GM12878 (cell line): ENCODE data around the gene LPGAT1. TPM values are rescaled to one million over a fixed set of nuclear protein-coding genes. Genes with fewer than 3 reads are reported as not detected.

Experiments used
- ATAC-seq: fragments of 200-7000 bp; cut with Tn5 transposase; 3 replicates; pipeline ENCODE4 v1.9.1; 2020; ENCODE audit warnings: mild to moderate bottlenecking, moderate library complexity
- BruUV-seq: library from RNA; stranded (reverse); fragments of 400-500 nt; replicated peaks from 2 replicates; lab custom pipeline; 2021; lab: Mats Ljungman, UMichigan
- CTCF ChIA-PET: fragments of 300-600 bp; sonication (Branson Sonifier 250); formaldehyde crosslinking; extraction: SDS; loops from one replicate; lab custom pipeline; 2021; ENCODE audit warnings: inconsistent platforms; lab: Yijun Ruan, JAX
- POLR2A ChIA-PET: fragments of 350-600 bp; formaldehyde crosslinking; extraction: SDS; loops from one replicate; lab custom pipeline; 2021; ENCODE audit warnings: inconsistent platforms; lab: Charles Lee
- RAD21 ChIA-PET: fragments of 300-600 bp; sonication (Branson Sonifier 250); formaldehyde crosslinking; loops from one replicate; lab custom pipeline; 2023; ENCODE audit warnings: antibody characterized with exemption; ENCODE audit not compliant: unreplicated experiment; lab: Charles Lee
- SMC1A ChIA-PET: fragments of 300-600 bp; sonication (Branson Sonifier 250); formaldehyde crosslinking; loops from one replicate; lab custom pipeline; 2023; ENCODE audit not compliant: unreplicated experiment, uncharacterized antibody; lab: Charles Lee
- DNase-seq: peaks from one replicate; pipeline ENCODE4 v3.0.0-alpha.2; 2011; ENCODE audit warnings: low read depth, low spot score
- FAIRE-seq: peaks from 3 replicates; lab custom pipeline; 2011; peaks lifted over from hg19 to GRCh38; lab: Jason Lieb, UNC
- H2AFZ ChIP-seq: 2 replicates; pipeline ENCODE4 v1.6.0; 2011; ENCODE audit warnings: low read depth, low read length, control low read depth; ENCODE audit not compliant: control insufficient read depth
- H3K27ac ChIP-seq: 2 replicates; pipeline ENCODE4 v1.5.1; 2011; ENCODE audit warnings: control low read depth; ENCODE audit not compliant: control insufficient read depth, insufficient read depth
- H3K27me3 ChIP-seq, 2 experiments: replicated peaks in 1 of 2; 2 replicates each; pipeline versions ENCODE4 v1.6.0 to v1.6.1; 2011; ENCODE audit warnings: low read length in 1 of 2; ENCODE audit not compliant: control insufficient read depth in 2 of 2, insufficient read depth in 2 of 2
- H3K36me3 ChIP-seq, 2 experiments: 2 replicates each; pipeline ENCODE4 v1.5.1; 2011; ENCODE audit warnings: low read length in 1 of 2; ENCODE audit not compliant: control insufficient read depth in 2 of 2, insufficient read depth in 2 of 2
- H3K4me1 ChIP-seq: 2 replicates; pipeline ENCODE4 v1.6.1; 2011; ENCODE audit warnings: mild to moderate bottlenecking, low read length, moderate library complexity, mixed read lengths; ENCODE audit not compliant: control insufficient read depth, insufficient read depth
- H3K4me2 ChIP-seq: 2 replicates; pipeline ENCODE4 v1.6.0; 2011; ENCODE audit warnings: control low read depth; ENCODE audit not compliant: control insufficient read depth, insufficient read depth
- H3K4me3 ChIP-seq: fragments of 200-600 bp; sonication (generic); 2 replicates; pipeline ENCODE4 v1.5.1; 2016
- H3K79me2 ChIP-seq: 2 replicates; pipeline ENCODE4 v1.6.0; 2011; ENCODE audit warnings: low read length; ENCODE audit not compliant: control insufficient read depth, insufficient read depth
- H3K9ac ChIP-seq: 2 replicates; pipeline ENCODE4 v1.8.0; 2011; ENCODE audit warnings: low read length, control low read depth, mixed read lengths; ENCODE audit not compliant: control insufficient read depth, insufficient read depth
- H3K9me3 ChIP-seq: replicated peaks from 3 replicates; pipeline ENCODE4 v1.5.1; 2011; ENCODE audit warnings: mild to moderate bottlenecking, low read length; ENCODE audit not compliant: control insufficient read depth, insufficient read depth
- H4K20me1 ChIP-seq: 2 replicates; pipeline ENCODE4 v1.6.0; 2011; ENCODE audit not compliant: control insufficient read depth, insufficient read depth
- BHLHE40 ChIP-seq, 2 experiments: fragments of 450-650 bp in 1 of 2; IDR thresholded peaks; 2 replicates each; pipeline ENCODE4 v1.6.1; 2011 to 2017; ENCODE audit warnings: low read depth in 2 of 2, borderline replicate concordance in 1 of 2, improper control_type of control experiment in 1 of 2, low read length in 1 of 2, mild to moderate bottlenecking in 1 of 2
- CBFB ChIP-seq: IDR thresholded peaks from 2 replicates; pipeline ENCODE4 v1.6.1; 2016; ENCODE audit warnings: antibody characterized with exemption, low read depth
- DPF2 ChIP-seq: fragments of 450-650 bp; IDR thresholded peaks from 2 replicates; pipeline ENCODE4 v1.6.1; 2017; ENCODE audit warnings: mild to moderate bottlenecking
- EED ChIP-seq: sonication (generic); IDR thresholded peaks from 2 replicates; pipeline ENCODE4 v1.6.1; 2016; ENCODE audit warnings: antibody characterized with exemption, low read depth
- HDAC2 ChIP-seq: fragments of 200-600 bp; sonication (generic); IDR thresholded peaks from 2 replicates; pipeline ENCODE4 v1.6.1; 2017
- IKZF2 ChIP-seq, 2 experiments: fragments of 450-650 bp; IDR thresholded peaks; 2 replicates each; pipeline ENCODE4 v1.6.1; 2017; ENCODE audit warnings: mild to moderate bottlenecking in 2 of 2, moderate library complexity in 2 of 2
- IRF3 ChIP-seq: fragments of 450-650 bp; IDR thresholded peaks from 2 replicates; pipeline ENCODE4 v1.6.1; 2014; ENCODE audit warnings: mild to moderate bottlenecking
- MTA3 ChIP-seq: IDR thresholded peaks from 2 replicates; pipeline ENCODE4 v1.6.1; 2012; ENCODE audit warnings: low read length, inconsistent platforms, borderline replicate concordance
- NKRF ChIP-seq: fragments of 450-650 bp; conservative IDR thresholded peaks from 2 replicates; pipeline ENCODE4 v1.6.1; 2017; ENCODE audit warnings: mild to moderate bottlenecking, moderate library complexity
- POLR2A ChIP-seq: IDR thresholded peaks from 2 replicates; pipeline ENCODE4 v1.6.1; 2011; ENCODE audit warnings: low read depth, mild to moderate bottlenecking, low read length
- POLR2AphosphoS5 ChIP-seq: IDR thresholded peaks from 2 replicates; pipeline ENCODE4 v1.6.1; 2011; ENCODE audit warnings: mild to moderate bottlenecking, low read length, inconsistent platforms
- POU2F2 ChIP-seq: IDR thresholded peaks from 3 replicates; pipeline ENCODE4 v1.6.1; 2011; ENCODE audit warnings: low read depth, mild to moderate bottlenecking, low read length, borderline replicate concordance
- SMARCA5 ChIP-seq: fragments of 450-650 bp; IDR thresholded peaks from 2 replicates; pipeline ENCODE4 v1.6.1; 2017; ENCODE audit warnings: mild to moderate bottlenecking
- SREBF1 ChIP-seq: IDR thresholded peaks from 2 replicates; pipeline ENCODE4 v1.6.1; 2012; ENCODE audit warnings: mild to moderate bottlenecking, low read length
- TARDBP ChIP-seq: IDR thresholded peaks from 2 replicates; pipeline ENCODE4 v1.6.1; 2016; ENCODE audit warnings: borderline replicate concordance
- ZNF207 ChIP-seq: fragments of 450-650 bp; IDR thresholded peaks from 2 replicates; pipeline ENCODE4 v1.6.1; 2014; ENCODE audit warnings: antibody characterized with exemption, mild to moderate bottlenecking, borderline replicate concordance
- ZNF24 ChIP-seq: fragments of 450-650 bp; IDR thresholded peaks from 2 replicates; pipeline ENCODE4 v1.6.1; 2017; ENCODE audit warnings: antibody characterized with exemption, mild to moderate bottlenecking
- WGBS: methylation state at CpG from one replicate; pipeline ENCODE4 v1.1.6; 2016; ENCODE audit warnings: low lambda C conversion rate; ENCODE audit not compliant: insufficient replicate concordance, insufficient coverage; ENCODE audit errors: missing lambda C conversion rate; 5-methylcytosine and 5-hydroxymethylcytosine counted together
- in situ Hi-C: fragments of 300-500 bp; cut with MboI; formaldehyde crosslinking; loops from 9 replicates; pipeline ENCODE4 v1.14.3; 2018; ENCODE audit warnings: mixed read lengths
- intact Hi-C: fragments of 100-400 bp; cut with micrococcal nuclease; formaldehyde crosslinking; loops from one replicate; pipeline ENCODE4 v1.14.2; 2022; ENCODE audit not compliant: unreplicated experiment
- polyA plus RNA-seq, 11 experiments: library from polyadenylated mRNA; depleted of rRNA in 4 of 11; unstranded in 6 of 11; stranded (reverse) in 5 of 11; fragments of >200 nt; fragmentation: Nextera tagmentation in 4 of 11; fragmentation: Illumina TruSeq in 1 of 11; extraction: Ambion mirVana in 4 of 11; extraction: Trizol in 1 of 11; gene quantifications; 1 replicate in 1 of 11; 2 replicates in 10 of 11; pipeline versions ENCODE4 v1.2.1 to v1.2.3, GENCODE V29; 2011 to 2016; ENCODE audit warnings: inconsistent platforms in 2 of 11, missing spikeins in 2 of 11, low read depth in 1 of 11
- total RNA-seq, 4 experiments: library from RNA; depleted of rRNA in 3 of 4; stranded (reverse); fragments of >200 nt in 3 of 4; fragmentation: Illumina TruSeq in 1 of 4; extraction: Trizol in 1 of 4; gene quantifications; 2 replicates each; pipeline versions ENCODE4 v1.2.1 to v1.2.3, GENCODE V29; 2013 to 2021

LPGAT1 gene
- total and polyA plus RNA-seq, 10 of the 15 experiments (the other 5 are each of a cell fraction or from before 2014, with no cell fraction given): 5.8 to 40.6 (median 19.2) TPM

- in situ Hi-C loops (no loop called here), intact Hi-C loops (no loop called here)
- no peak for DNase-seq
- no peaks in the 10 kb centered on the region for H3K27me3 ChIP-seq
- H3K79me2 ChIP-seq: no peaks in the 10 kb centered on the region
- POLR2A ChIA-PET: interaction anchor here (1.2 kb wide), 1 partner anchor 9 kb away, joined by 3 read pairs; no protein-coding TSS in a partner anchor
- H3K4me1 ChIP-seq: peaks cover 15% of the 10 kb centered on the region
- H3K9ac ChIP-seq: no peak overlapping the region
- no peaks in the 10 kb centered on the region for H3K36me3 ChIP-seq
- SMC1A ChIA-PET: interaction anchor here (0.5 to 2.3 kb wide), 10 partner anchors 8 to 144 kb away, joined by 3 to 14 read pairs (median 4); no protein-coding TSS in a partner anchor
- no peak overlapping the region for H3K27ac ChIP-seq
- no TSS peak for BruUV-seq
- no peak overlapping the region for H3K4me2 ChIP-seq
- H3K9me3 ChIP-seq: no peaks in the 10 kb centered on the region
- H4K20me1 ChIP-seq: no peaks in the 10 kb centered on the region
- peak; percentile 63 for ATAC-seq
- RAD21 ChIA-PET: interaction anchor here (0.9 to 1.6 kb wide), 10 partner anchors 10 to 613 kb away, joined by 3 to 7 read pairs (median 4); no protein-coding TSS in a partner anchor
- H3K4me3 ChIP-seq: no peak overlapping the region
- peak overlapping the region; percentile 69 for H2AFZ ChIP-seq
- CTCF ChIA-PET: interaction anchor here (0.6 to 2.6 kb wide), 6 partner anchors 10 to 1318 kb away, joined by 3 to 15 read pairs (median 4); partner anchors contain the start of genes DTL and INTS7
- TF ChIP-seq ZNF24 (0 out of 2 replicates have a peak, but pooled peaks have one; percentile 62), HDAC2 (no peak)
- no peak for FAIRE-seq
Measured at GRCh38 chr1:211843018-211843417, 12.5 kb upstream of the LPGAT1 start.

- in situ Hi-C loops: no loop called here
- Histone ChIP-seq H3K4me1 (peaks cover 15% of the 10 kb centered on the region), H3K36me3 (no peaks in the 10 kb centered on the region), H4K20me1 (no peaks in the 10 kb centered on the region), H3K79me2 (no peaks in the 10 kb centered on the region), H3K27me3 (no peaks in the 10 kb centered on the region), H3K4me2 (no peak overlapping the region), H3K9ac (no peak overlapping the region), H3K4me3 (no peak overlapping the region), H3K27ac (no peak overlapping the region), H3K9me3 (no peaks in the 10 kb centered on the region), H2AFZ (peak overlapping the region; percentile 69)
- TF ChIP-seq POLR2AphosphoS5 (no peak), NKRF (no peak), IRF3 (no peak), SREBF1 (no peak), EED (no peak), TARDBP (no peak), POU2F2 (no peak), IKZF2 (IDR thresholded peaks at IDR 0.05) (no peak), CBFB (no peak), POLR2A (no peak), MTA3 (no peak), BHLHE40 (IDR thresholded peaks at IDR 0.05; ENCODE audit: borderline replicate concordance in 1 of 2, low read depth in 2 of 2, low read length in 1 of 2) (no peak), DPF2 (no peak), ZNF207 (no peak), SMARCA5 (no peak)
- no TSS peak for BruUV-seq
- WGBS: 95% methylated on average over 2 of the region's 2 CpGs
- CTCF ChIA-PET: interaction anchor here (0.6 to 2.6 kb wide), 7 partner anchors 10 to 1318 kb away, joined by 3 to 15 read pairs (median 3); partner anchors contain the start of genes DTL and INTS7
- FAIRE-seq (peak; percentile 57), DNase-seq (no peak), ATAC-seq (no peak)
- POLR2A ChIA-PET: interaction anchor here (1.2 kb wide), 1 partner anchor 9 kb away, joined by 3 read pairs; no protein-coding TSS in a partner anchor
- intact Hi-C loops: no loop called here
- RAD21 ChIA-PET: interaction anchor here (0.9 to 1.6 kb wide), 11 partner anchors 9 to 613 kb away, joined by 3 to 7 read pairs (median 3); no protein-coding TSS in a partner anchor
- SMC1A ChIA-PET: interaction anchor here (0.5 to 2.3 kb wide), 10 partner anchors 9 to 143 kb away, joined by 3 to 14 read pairs (median 4); no protein-coding TSS in a partner anchor
Measured at GRCh38 chr1:211842518-211842917, 12.0 kb upstream of the LPGAT1 start.
